ENCODE data around the gene LCT. TPM values are rescaled to one million over a fixed set of nuclear protein-coding genes. Genes with fewer than 3 reads are reported as not detected.

The LCT gene
- total and polyA plus RNA-seq, 3 experiments from 2014 or later: 0.29 to 0.48 TPM; not detected in 1

- Histone ChIP-seq H3K27me3 (ENCODE audit: insufficient read depth, low read length, poor library complexity, severe bottlenecking) (no peaks in the 10 kb centered on the region), H3K4me1 (ENCODE audit: insufficient read depth, low read length) (peaks cover 17% of the 10 kb centered on the region), H3K27ac (ENCODE audit: low read depth, low read length) (no peak overlapping the region), H3K36me3 (ENCODE audit: insufficient read depth, low read length) (peaks cover 18% of the 10 kb centered on the region), H3K9me3 (ENCODE audit: low read length) (no peaks in the 10 kb centered on the region), H3K4me3 (ENCODE audit: low read length) (no peak overlapping the region)
- Mint-ChIP-seq H3K4me3 (no peak overlapping the region), H3K27ac (peak overlapping the region in 2 of 8 donors; percentile 18 to 33), H3K27me3 (peaks cover 0 to under 1% of the 10 kb centered on the region in 2 donors), H3K9me3 (peaks cover 0 to 1% (median 0%) of the 10 kb centered on the region in 5 donors), H3K36me3 (peaks cover 16 to 66% (median 19%) of the 10 kb centered on the region in 3 donors), H3K4me1 (peaks cover 25 to 51% (median 51%) of the 10 kb centered on the region in 3 donors)
- no peak for DNase-seq
- ChIA-PET CTCF (no interaction called here), POLR2A (interaction anchor here (0.5 kb wide), 1 partner anchor 32 kb away, joined by 3 read pairs; no protein-coding TSS in a partner anchor)
These were observed 33.6 kb upstream of the LCT start for GRCh38 chr2:135870571-135870970.

- Mint-ChIP-seq H3K4me3 (no peak overlapping the region), H3K9me3 (no peaks in the 10 kb centered on the region), H3K4me1 (peaks cover 2 to 8% (median 8%) of the 10 kb centered on the region in 3 donors), H3K36me3 (peaks cover 18 to 81% (median 31%) of the 10 kb centered on the region in 3 donors), H3K27me3 (no peaks in the 10 kb centered on the region), H3K27ac (peak overlapping the region in 1 of 8 donors; percentile 22)
- Histone ChIP-seq H3K27me3 (ENCODE audit: insufficient read depth, low read length, poor library complexity, severe bottlenecking) (no peaks in the 10 kb centered on the region), H3K36me3 (ENCODE audit: insufficient read depth, low read length) (peaks cover 41% of the 10 kb centered on the region), H3K27ac (ENCODE audit: low read depth, low read length) (no peak overlapping the region), H3K4me1 (ENCODE audit: insufficient read depth, low read length) (no peaks in the 10 kb centered on the region), H3K9me3 (ENCODE audit: low read length) (no peaks in the 10 kb centered on the region), H3K4me3 (ENCODE audit: low read length) (no peak overlapping the region)
- no peak for DNase-seq
- ChIA-PET CTCF (interaction anchor here (1.2 kb wide), 1 partner anchor 66 kb away, joined by 3 read pairs; no protein-coding TSS in a partner anchor), POLR2A (no interaction called here)
These were observed 26.2 kb upstream of the LCT start for GRCh38 chr2:135863233-135863632.

- peaks cover 17 to 82% (median 29%) of the 10 kb centered on the region in 3 donors for H3K36me3 Mint-ChIP-seq
- H3K4me1 ChIP-seq (ENCODE audit: insufficient read depth, low read length): no peaks in the 10 kb centered on the region
- H3K4me1 Mint-ChIP-seq: peaks cover 2 to 4% (median 3%) of the 10 kb centered on the region in 3 donors
- POLR2A ChIA-PET: no interaction called here
- DNase-seq: no peak
- no peak overlapping the region for H3K4me3 Mint-ChIP-seq
- H3K27me3 Mint-ChIP-seq: no peaks in the 10 kb centered on the region
- no peaks in the 10 kb centered on the region for H3K9me3 ChIP-seq (ENCODE audit: low read length)
- CTCF ChIA-PET: no interaction called here
- no peak overlapping the region for H3K4me3 ChIP-seq (ENCODE audit: low read length)
- no peak overlapping the region for H3K27ac ChIP-seq (ENCODE audit: low read depth, low read length)
- peaks cover 41% of the 10 kb centered on the region for H3K36me3 ChIP-seq (ENCODE audit: insufficient read depth, low read length)
- H3K9me3 Mint-ChIP-seq: no peaks in the 10 kb centered on the region
- H3K27ac Mint-ChIP-seq: peak overlapping the region in 1 of 8 donors; percentile 22
- H3K27me3 ChIP-seq (ENCODE audit: insufficient read depth, low read length, poor library complexity, severe bottlenecking): no peaks in the 10 kb centered on the region
These were observed 25.7 kb upstream of the LCT start for GRCh38 chr2:135862718-135863117.

GRCh38 chr2:135853401-135853800 is 16.4 kb upstream of the LCT start:
- H3K9me3 ChIP-seq (ENCODE audit: low read length): no peaks in the 10 kb centered on the region
- peaks cover 21% of the 10 kb centered on the region for H3K36me3 ChIP-seq (ENCODE audit: insufficient read depth, low read length)
- Mint-ChIP-seq H3K4me3 (no peak overlapping the region), H3K36me3 (peaks cover 6 to 88% (median 29%) of the 10 kb centered on the region in 3 donors), H3K4me1 (no peaks in the 10 kb centered on the region), H3K27ac (no peak overlapping the region), H3K9me3 (no peaks in the 10 kb centered on the region), H3K27me3 (no peaks in the 10 kb centered on the region)
- no peak for DNase-seq
- H3K27ac ChIP-seq (ENCODE audit: low read depth, low read length): no peak overlapping the region
- H3K4me3 ChIP-seq (ENCODE audit: low read length): no peak overlapping the region
- CTCF ChIA-PET: no interaction called here
- no peaks in the 10 kb centered on the region for H3K27me3 ChIP-seq (ENCODE audit: insufficient read depth, low read length, poor library complexity, severe bottlenecking)
- no peaks in the 10 kb centered on the region for H3K4me1 ChIP-seq (ENCODE audit: insufficient read depth, low read length)
- POLR2A ChIA-PET: no interaction called here

GRCh38 chr2:135851858-135852257 is 14.9 kb upstream of the LCT start:
- no peaks in the 10 kb centered on the region for H3K27me3 ChIP-seq (ENCODE audit: insufficient read depth, low read length, poor library complexity, severe bottlenecking)
- no peak overlapping the region for H3K27ac Mint-ChIP-seq
- no peak for DNase-seq
- no peak overlapping the region for H3K4me3 Mint-ChIP-seq
- H3K36me3 ChIP-seq (ENCODE audit: insufficient read depth, low read length): peaks cover 20% of the 10 kb centered on the region
- peaks cover 7 to 87% (median 28%) of the 10 kb centered on the region in 3 donors for H3K36me3 Mint-ChIP-seq
- ChIA-PET CTCF (interaction anchor here (1.1 kb wide), 1 partner anchor 10 kb away, joined by 3 read pairs; no protein-coding TSS in a partner anchor), POLR2A (no interaction called here)
- no peaks in the 10 kb centered on the region for H3K9me3 Mint-ChIP-seq
- no peaks in the 10 kb centered on the region for H3K4me1 ChIP-seq (ENCODE audit: insufficient read depth, low read length)
- H3K27me3 Mint-ChIP-seq: no peaks in the 10 kb centered on the region
- no peaks in the 10 kb centered on the region for H3K9me3 ChIP-seq (ENCODE audit: low read length)
- no peak overlapping the region for H3K4me3 ChIP-seq (ENCODE audit: low read length)
- H3K27ac ChIP-seq (ENCODE audit: low read depth, low read length): no peak overlapping the region
- H3K4me1 Mint-ChIP-seq: no peaks in the 10 kb centered on the region

DNA sequence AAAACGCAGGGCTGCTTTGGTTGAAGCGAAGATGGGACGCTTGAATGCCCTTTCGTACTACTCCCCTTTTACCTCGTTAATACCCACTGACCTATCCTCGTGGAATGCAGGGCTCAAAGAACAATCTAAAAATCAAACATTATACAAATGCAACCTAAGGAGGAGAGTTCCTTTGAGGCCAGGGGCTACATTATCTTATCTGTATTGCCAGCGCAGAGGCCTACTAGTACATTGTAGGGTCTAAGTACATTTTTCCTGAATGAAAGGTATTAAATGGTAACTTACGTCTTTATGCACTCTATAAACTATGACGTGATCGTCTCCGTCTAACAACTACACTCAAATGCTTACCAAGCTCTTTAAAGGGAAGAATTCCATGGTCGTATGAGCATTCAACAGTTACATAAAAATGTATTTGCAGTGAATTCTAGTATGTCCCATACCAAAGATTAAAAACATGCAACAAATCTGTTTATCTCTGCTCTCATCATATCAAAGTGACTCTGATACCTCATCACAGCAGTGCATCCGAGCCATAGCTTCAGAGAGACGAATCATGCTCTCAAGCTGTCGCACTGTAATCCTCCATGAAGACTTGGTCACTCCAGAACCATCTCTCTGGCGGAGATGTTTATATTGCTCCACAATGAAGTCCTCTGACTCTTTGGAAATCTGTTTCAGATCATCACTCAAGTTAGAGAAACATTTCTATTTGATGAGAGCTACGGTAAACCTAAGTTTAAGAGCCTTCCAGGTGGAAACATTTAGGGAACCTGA is 14.1 kb upstream of the LCT start:
- Mint-ChIP-seq H3K4me1 (no peaks in the 10 kb centered on the region), H3K27ac (no peak overlapping the region), H3K27me3 (no peaks in the 10 kb centered on the region), H3K36me3 (peaks cover 7 to 84% (median 24%) of the 10 kb centered on the region in 3 donors), H3K4me3 (no peak overlapping the region), H3K9me3 (no peaks in the 10 kb centered on the region)
- Histone ChIP-seq H3K4me1 (ENCODE audit: insufficient read depth, low read length) (no peaks in the 10 kb centered on the region), H3K9me3 (ENCODE audit: low read length) (no peaks in the 10 kb centered on the region), H3K4me3 (ENCODE audit: low read length) (no peak overlapping the region), H3K27ac (ENCODE audit: low read depth, low read length) (no peak overlapping the region), H3K27me3 (ENCODE audit: insufficient read depth, low read length, poor library complexity, severe bottlenecking) (no peaks in the 10 kb centered on the region), H3K36me3 (ENCODE audit: insufficient read depth, low read length) (peaks cover 20% of the 10 kb centered on the region)
- ChIA-PET CTCF (interaction anchor here (1.1 kb wide), 1 partner anchor 9 kb away, joined by 3 read pairs; no protein-coding TSS in a partner anchor), POLR2A (no interaction called here)
- DNase-seq: no peak

DNA sequence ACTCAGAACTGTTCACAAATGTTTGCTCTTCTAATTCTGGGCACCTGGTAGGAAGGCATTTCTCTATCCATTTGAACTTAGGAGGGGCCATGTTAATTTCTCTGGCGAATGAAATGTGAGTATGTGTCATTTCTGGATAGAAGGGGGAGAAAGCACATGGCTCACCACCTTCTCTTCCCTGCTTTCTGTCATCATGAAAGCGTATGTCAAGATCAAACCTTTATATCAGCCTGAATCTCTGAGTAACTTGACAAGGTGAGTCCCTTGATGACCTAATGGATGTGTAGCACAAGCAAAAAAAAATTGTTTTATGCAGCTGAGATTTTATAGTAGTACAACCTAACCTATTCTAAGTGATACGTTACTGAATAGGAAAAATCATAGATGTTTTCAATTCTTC is 12.1 kb upstream of the LCT start:
- CTCF ChIA-PET: no interaction called here
- H3K36me3 Mint-ChIP-seq: peaks cover 7 to 90% (median 26%) of the 10 kb centered on the region in 3 donors
- H3K27me3 Mint-ChIP-seq: no peaks in the 10 kb centered on the region
- Histone ChIP-seq H3K27ac (ENCODE audit: low read depth, low read length) (no peak overlapping the region), H3K4me3 (ENCODE audit: low read length) (no peak overlapping the region), H3K36me3 (ENCODE audit: insufficient read depth, low read length) (peaks cover 14% of the 10 kb centered on the region), H3K27me3 (ENCODE audit: insufficient read depth, low read length, poor library complexity, severe bottlenecking) (no peaks in the 10 kb centered on the region), H3K4me1 (ENCODE audit: insufficient read depth, low read length) (no peaks in the 10 kb centered on the region), H3K9me3 (ENCODE audit: low read length) (no peaks in the 10 kb centered on the region)
- H3K4me3 Mint-ChIP-seq: no peak overlapping the region
- no peak for DNase-seq
- H3K9me3 Mint-ChIP-seq: no peaks in the 10 kb centered on the region
- POLR2A ChIA-PET: no interaction called here
- H3K27ac Mint-ChIP-seq: peak overlapping the region in 1 of 8 donors; percentile 18
- no peaks in the 10 kb centered on the region for H3K4me1 Mint-ChIP-seq

GRCh38 chr2:135845997-135846396 is 9.0 kb upstream of the LCT start:
- Mint-ChIP-seq H3K27me3 (peaks cover 0 to 1% of the 10 kb centered on the region in 2 donors), H3K27ac (peak overlapping the region in 2 of 8 donors; percentile 14 to 77), H3K9me3 (no peaks in the 10 kb centered on the region), H3K36me3 (peaks cover 11 to 84% (median 27%) of the 10 kb centered on the region in 3 donors), H3K4me1 (peaks cover 0 to under 1% (median 0%) of the 10 kb centered on the region in 3 donors), H3K4me3 (no peak overlapping the region)
- Histone ChIP-seq H3K4me3 (ENCODE audit: low read length) (no peak overlapping the region), H3K4me1 (ENCODE audit: insufficient read depth, low read length) (no peaks in the 10 kb centered on the region), H3K9me3 (ENCODE audit: low read length) (no peaks in the 10 kb centered on the region), H3K27me3 (ENCODE audit: insufficient read depth, low read length, poor library complexity, severe bottlenecking) (no peaks in the 10 kb centered on the region), H3K36me3 (ENCODE audit: insufficient read depth, low read length) (peaks cover 7% of the 10 kb centered on the region), H3K27ac (ENCODE audit: low read depth, low read length) (no peak overlapping the region)
- ChIA-PET POLR2A (interaction anchor here (0.6 kb wide), 1 partner anchor 119 kb away, joined by 4 read pairs; no protein-coding TSS in a partner anchor), CTCF (no interaction called here)
- DNase-seq: no peak
